Left kidney (tissue), 8 donors: Measurements from ENCODE around the gene KRT26. TPM values are rescaled to one million over a fixed set of nuclear protein-coding genes. Genes with fewer than 3 reads are reported as not detected.
A peak's percentile ranks its signal among the peaks of the same experiment; 100 is the strongest.
"Not testable (repeated sequence)": the region's sequence is repeated elsewhere in the genome, so short reads cannot be mapped to it uniquely, and the experiment has no call there.

ENCODE experiments used
- DNase-seq: peaks from one replicate; pipeline ENCODE4 v3.0.0-alpha.2; 2013
- long read RNA-seq, 8 donors: transcript quantifications; one replicate each; lab custom pipeline, GENCODE V29; 2026
- polyA plus RNA-seq: library from polyadenylated mRNA; unstranded; fragments of 120-200 nt; gene quantifications from one replicate; pipeline ENCODE4 v1.2.1, GENCODE V29; 2013; ENCODE audit not compliant: insufficient read length

Gene KRT26
- polyA plus RNA-seq, result not detected
- long read RNA-seq, donor 1, result 0 reads
- long read RNA-seq, donor 2, result 0 reads
- long read RNA-seq, donor 3, result 0 reads
- long read RNA-seq, donor 4, result 0 reads
- long read RNA-seq, donor 5, result 0 reads
- long read RNA-seq, donor 6, result 0 reads
- long read RNA-seq, donor 7, result 0 reads
- long read RNA-seq, donor 8, result 0 reads

GRCh38 chr17:40772101-40772500, at the start of gene KRT26:
KRT26 (minus strand) TSS chr17:40772201; CDS start chr17:40772113, 88 bp downstream.
- DNase-seq, result no peak

GRCh38 chr17:40821536-40821935, 49.5 kb upstream of the KRT26 start:
- DNase-seq, result no peak

- no peak for DNase-seq
Observed at GRCh38 chr17:40820228-40820838, 48.3 kb upstream of the KRT26 start.

- DNase-seq, result peak; percentile 32
Observed at GRCh38 chr17:40819528-40820125, 47.6 kb upstream of the KRT26 start.

- DNase-seq, result peak; percentile 85
Observed at GRCh38 chr17:40818733-40819527, 46.9 kb upstream of the KRT26 start.

GRCh38 chr17:40818343-40818732, 46.3 kb upstream of the KRT26 start:
- no peak for DNase-seq

GRCh38 chr17:40817103-40817682, 45.2 kb upstream of the KRT26 start:
- DNase-seq, result no peak

- no peak for DNase-seq
Observed at GRCh38 chr17:40816569-40816968, 44.6 kb upstream of the KRT26 start.

- no peak for DNase-seq
Observed at GRCh38 chr17:40815381-40815780, 43.4 kb upstream of the KRT26 start.

GRCh38 chr17:40814657-40815056, 42.7 kb upstream of the KRT26 start:
- DNase-seq, result not testable (repeated sequence)

- DNase-seq, result no peak
Observed at GRCh38 chr17:40813804-40814203, 41.8 kb upstream of the KRT26 start.

GRCh38 chr17:40812639-40813038, 40.6 kb upstream of the KRT26 start:
- no peak for DNase-seq

GRCh38 chr17:40810494-40810893, 38.5 kb upstream of the KRT26 start:
- DNase-seq, result no peak

GRCh38 chr17:40809721-40810421, 37.9 kb upstream of the KRT26 start:
- no peak for DNase-seq

- no peak for DNase-seq
Observed at GRCh38 chr17:40806131-40806530, 34.1 kb upstream of the KRT26 start.

GRCh38 chr17:40803617-40804082, 31.6 kb upstream of the KRT26 start:
- peak; percentile 68 for DNase-seq

- DNase-seq, result no peak
Observed at GRCh38 chr17:40801157-40801556, 29.2 kb upstream of the KRT26 start.

- no peak for DNase-seq
Observed at GRCh38 chr17:40800381-40800780, 28.4 kb upstream of the KRT26 start.

- DNase-seq, result no peak
Observed at GRCh38 chr17:40799859-40800258, 27.9 kb upstream of the KRT26 start, which contains the start of gene KRT28. KRT28 (minus strand) TSS chr17:40799959; CDS start chr17:40799893, 66 bp downstream.

GRCh38 chr17:40796846-40797245, 24.8 kb upstream of the KRT26 start:
- DNase-seq, result no peak

- DNase-seq, result no peak
Observed at GRCh38 chr17:40795019-40795667, 23.1 kb upstream of the KRT26 start.
